Activated CD4-positive, CD25-positive, alpha-beta regulatory T cell treated with anti-CD3 and anti-CD28 coated beads, Interleukin-2, amount 50 U/mL, for 16 hours (primary cell): Measurements from ENCODE around the gene PDCD11.

Experiments used
- DNase-seq: peaks from one replicate; pipeline ENCODE4 v3.0.0-alpha.2; 2020; ENCODE audit warnings: low read depth, low spot score

PDCD11 gene

DNA sequence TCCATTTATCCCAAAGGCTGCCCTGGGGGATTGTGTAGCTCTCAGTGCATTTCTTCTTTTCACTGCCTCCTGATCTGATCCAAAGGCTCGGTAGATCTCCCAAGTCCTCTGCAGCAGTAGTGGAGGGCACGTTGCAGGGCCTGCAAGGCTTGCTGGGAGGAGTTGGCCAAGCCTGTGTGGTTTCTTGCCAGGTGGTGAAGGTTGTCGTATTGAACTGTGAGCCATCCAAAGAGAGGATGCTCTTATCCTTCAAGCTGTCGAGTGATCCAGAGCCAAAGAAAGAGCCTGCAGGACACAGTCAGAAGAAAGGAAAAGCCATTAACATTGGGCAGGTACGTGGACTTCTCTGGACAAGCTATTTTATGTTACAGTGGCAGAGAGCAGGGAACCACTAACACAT is 21.2 kb downstream of the PDCD11 start:
- no peak for DNase-seq

DNA sequence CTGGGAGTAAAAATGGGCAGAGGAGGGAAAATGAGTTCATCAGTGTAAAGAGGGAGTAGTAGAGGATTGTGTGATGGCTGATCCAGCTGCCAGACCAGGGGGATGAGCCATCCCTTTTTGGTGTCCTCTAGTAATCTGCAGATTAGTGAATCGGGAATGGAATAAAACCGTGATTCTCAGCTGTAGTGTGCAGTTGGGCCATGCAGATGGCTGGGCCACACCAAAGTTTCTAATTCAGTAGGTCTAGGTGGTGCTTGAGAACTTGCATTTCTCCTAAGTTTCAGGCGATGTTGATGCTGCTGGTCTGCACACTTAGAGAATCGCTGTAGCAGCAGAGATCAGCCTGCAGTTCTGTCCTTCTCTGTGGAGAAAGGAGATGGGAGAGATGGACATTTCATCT is 22.7 kb downstream of the PDCD11 start:
- DNase-seq = no peak

DNA sequence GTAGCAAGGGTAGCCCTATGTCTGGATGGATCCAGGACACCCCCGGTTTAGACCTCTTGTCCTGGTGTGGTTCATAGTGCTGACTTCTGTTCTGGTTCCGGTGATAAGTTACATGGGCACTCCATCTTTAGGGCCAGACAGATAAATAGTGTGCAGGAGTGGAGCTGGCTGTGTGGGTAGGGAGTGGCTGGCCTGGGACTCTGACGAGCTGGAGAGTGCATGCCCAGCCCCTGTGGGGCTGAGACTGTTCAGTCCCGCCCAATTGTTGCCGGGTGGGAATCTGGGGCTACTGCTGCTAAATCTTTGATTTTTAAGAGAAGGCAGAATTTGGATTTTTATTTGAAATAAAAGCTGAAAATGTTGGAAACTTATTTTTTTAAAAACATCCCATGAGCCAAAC is 27.3 kb downstream of the PDCD11 start:
- no peak for DNase-seq

- DNase-seq = no peak
These were observed 31.4 kb downstream of the PDCD11 start for GRCh38 chr10:103427866-103428265.

DNA sequence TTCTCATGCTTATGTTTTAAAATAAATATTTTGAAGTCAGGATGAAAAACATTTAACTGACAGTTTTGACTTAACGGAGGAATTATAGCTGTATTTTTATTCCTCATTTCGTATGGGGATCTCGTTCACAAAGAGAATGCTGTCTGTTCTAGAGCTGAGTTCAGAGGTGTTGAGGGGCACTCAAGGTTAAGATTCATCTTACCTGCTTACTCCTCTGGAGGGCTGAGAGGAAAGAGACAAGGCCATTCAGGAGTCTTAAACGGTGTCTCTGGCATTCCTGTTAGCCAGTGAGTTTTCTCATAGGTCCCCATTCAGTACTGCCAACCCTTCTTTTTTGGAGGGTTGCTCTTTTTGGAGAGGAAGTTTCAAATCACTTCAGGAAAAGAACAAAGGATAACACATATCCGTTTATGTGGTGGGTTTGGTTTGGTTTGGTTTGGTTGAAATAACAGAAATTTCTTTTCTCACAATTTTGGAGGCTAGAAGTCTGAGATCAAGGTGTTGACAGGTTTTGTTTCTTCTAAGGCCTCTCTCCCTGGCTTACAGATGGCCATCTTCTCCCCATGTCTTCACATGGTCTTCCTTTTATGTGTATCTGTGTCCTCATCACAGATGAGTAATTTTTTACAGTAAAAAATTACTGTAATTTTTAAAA is 32.7 kb downstream of the PDCD11 start:
- DNase-seq = no peak

DNA sequence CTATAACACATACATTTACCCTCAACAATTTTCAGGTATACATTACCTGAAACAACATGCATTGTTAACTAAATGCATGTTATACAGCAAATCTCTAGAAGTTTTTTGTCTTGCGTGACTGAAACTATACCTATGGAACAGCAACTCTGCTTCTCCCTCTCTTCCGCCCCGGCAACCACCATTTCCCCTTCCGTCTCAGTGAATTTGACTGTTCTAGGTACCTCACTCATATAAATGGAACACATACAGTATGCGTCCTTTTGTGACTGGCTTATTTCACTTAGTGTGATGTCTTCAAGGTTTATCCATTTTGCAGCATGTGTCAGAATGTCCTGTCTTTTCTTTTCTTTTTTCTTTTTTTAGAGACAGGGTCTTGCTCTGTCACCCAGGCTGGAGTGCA is 33.2 kb downstream of the PDCD11 start:
- DNase-seq = no peak

DNA sequence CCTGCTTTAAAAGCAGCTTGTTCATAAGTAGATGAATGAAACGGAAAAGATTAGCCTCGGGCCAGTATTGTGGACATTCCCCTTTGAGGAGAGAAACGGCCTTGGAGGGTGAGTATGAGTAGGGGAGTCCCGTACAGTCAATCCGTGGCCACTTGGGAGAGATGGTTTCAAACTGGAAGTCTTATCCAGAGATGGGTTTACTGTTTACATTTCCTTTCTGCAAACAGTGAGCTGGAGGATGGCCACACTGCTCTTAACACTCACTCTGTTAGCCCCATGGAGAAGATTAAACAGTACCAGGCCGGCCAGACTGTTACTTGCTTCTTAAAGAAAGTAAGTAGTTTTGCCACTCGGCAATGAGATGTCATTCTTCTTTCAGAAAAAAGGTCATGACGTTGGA is 35.5 kb downstream of the PDCD11 start:
- no peak for DNase-seq

DNA sequence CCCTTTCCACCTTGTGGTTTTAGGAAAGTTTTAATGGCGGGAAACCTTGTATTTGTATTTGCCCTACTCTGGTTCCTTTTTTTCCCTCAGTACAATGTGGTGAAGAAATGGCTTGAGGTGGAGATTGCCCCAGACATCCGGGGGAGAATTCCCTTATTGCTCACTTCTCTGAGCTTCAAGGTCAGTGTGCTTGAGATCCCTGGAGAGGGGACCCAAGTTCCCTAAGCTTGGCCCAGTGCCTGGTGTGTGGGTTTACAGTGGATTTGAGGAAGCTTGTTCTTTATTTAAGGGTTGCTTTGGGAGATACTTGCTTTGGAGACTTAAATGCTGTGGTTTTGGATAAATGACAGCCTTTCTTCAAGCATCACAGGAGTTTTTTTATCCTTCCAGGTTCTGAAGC is 37.4 kb downstream of the PDCD11 start:
- DNase-seq = no peak

DNA sequence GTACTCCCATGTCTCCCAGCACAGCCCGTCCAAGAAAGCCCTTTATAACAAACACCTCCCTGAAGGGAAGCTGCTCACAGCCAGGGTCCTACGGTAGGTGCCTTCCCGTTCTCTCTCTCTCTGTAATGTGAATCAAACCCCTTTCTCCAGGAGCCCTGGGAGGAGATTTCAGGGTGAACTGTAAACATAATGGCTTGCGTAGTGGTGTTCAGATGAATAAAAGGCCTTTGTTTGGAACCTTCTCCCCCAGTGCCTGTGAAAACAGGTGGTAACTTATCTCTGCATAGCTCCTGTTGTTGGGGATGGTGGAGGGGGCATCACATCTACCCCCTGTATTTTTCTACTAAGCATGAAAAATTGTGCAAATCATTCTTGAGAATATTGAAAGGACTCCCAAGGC is 43.4 kb downstream of the PDCD11 start:
- DNase-seq = no peak

DNA sequence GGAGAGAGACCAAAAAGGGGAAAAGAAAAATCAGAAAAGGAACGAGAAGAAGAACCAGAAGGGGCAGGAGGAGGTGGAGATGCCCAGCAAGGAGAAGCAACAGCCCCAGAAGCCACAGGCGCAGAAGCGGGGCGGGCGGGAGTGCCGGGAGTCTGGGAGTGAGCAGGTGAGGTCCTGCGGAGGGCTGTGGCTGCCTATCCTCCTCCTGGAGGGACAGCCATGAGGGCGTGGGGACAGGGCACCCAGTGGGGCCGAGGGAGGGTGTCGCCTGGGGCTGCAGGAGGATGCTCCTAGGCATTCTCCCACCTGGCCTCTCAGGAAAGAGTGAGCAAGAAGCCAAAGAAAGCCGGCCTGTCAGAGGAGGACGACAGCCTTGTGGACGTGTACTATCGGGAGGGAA is 44.0 kb downstream of the PDCD11 start:
- DNase-seq = no peak

GRCh38 chr10:103441206-103441605 is 44.8 kb downstream of the PDCD11 start:
- DNase-seq = no peak

GRCh38 chr10:103441611-103442010 is 45.2 kb downstream of the PDCD11 start:
- no peak for DNase-seq

- no peak for DNase-seq
These were observed 45.6 kb downstream of the PDCD11 start for GRCh38 chr10:103442031-103442461.

DNA sequence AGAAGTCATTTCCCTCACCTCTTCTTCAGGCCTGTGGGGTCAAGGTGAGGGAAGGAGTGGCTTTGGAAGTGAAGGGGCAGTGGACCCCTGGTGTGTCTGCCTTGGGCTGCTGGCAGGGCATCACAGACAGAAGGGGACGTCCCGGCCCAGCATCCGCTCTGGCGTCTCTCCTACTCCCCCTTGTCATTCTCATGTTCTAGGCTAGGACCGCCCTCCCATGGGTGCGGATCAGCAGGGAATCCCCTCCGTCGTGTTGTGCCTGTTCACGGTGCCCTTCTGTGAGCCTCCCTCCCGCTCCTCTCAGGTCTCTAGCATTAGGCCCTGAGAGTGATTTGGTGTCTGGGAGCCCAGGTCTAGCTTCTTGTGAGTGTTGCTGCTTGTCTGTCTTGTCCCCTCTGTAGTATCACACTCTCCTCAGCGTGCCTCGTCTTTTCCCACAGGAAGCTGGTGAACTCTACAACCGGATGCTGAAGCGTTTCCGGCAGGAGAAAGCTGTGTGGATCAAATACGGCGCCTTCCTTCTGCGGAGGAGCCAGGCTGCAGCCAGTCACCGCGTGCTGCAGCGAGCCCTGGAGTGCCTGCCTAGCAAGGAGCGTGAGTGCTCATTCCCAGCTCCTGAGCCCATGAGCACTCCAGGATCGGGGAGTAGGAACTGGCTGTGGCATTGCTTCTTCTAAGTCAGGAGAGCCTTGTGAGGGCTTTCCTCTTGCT is 47.2 kb downstream of the PDCD11 start:
- no peak for DNase-seq

GRCh38 chr10:103444478-103444877 is 48.1 kb downstream of the PDCD11 start:
- no peak for DNase-seq

- DNase-seq = no peak
These were observed 48.9 kb downstream of the PDCD11 start for GRCh38 chr10:103445366-103445765.

- DNase-seq = no peak
These were observed 49.5 kb downstream of the PDCD11 start for GRCh38 chr10:103445767-103446567.

GRCh38 chr10:103447187-103447586 is 50.8 kb downstream of the PDCD11 start:
- no peak for DNase-seq

- DNase-seq = no peak
These were observed 52.3 kb downstream of the PDCD11 start for GRCh38 chr10:103448746-103449145.

- no peak for DNase-seq
These were observed 53.0 kb downstream of the PDCD11 start for GRCh38 chr10:103449208-103450144.

DNA sequence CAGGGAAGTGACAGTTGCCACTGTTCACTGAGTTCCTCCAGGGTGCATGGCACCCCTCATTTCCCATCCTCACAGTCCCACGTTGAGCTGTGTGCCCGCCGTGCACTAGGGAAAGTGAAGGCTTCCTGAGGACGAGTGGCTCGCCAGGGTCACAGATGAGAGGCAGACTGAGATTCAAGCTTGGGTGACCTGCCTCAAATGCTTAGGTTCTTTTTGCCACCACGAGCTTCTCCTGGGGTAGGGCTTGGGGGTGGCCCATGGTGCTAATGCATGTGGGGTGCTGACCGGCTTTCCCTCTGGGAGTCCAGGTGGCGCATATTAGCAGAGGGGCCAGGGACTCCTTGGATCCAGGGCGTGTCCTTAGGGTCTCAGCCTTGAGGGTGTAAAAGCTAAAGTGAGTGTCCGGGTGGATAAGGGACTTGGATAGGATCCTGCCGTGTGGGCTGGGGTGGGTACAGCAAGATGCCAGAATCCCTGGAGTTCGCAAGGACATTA is 53.8 kb downstream of the PDCD11 start:
- DNase-seq = no peak
